Memory B cell (primary cell): ENCODE data around the gene SPIN1.
A peak's percentile ranks its signal among the peaks of the same experiment; 100 is the strongest.
"Not testable (repeated sequence)": the region's sequence is repeated elsewhere in the genome, so short reads cannot be mapped to it uniquely, and the experiment has no call there.

Source experiments
- ATAC-seq: fragments of 150-1000 bp; cut with Tn5 transposase; 2 replicates; pipeline ENCODE4 v1.10.0; 2021; ENCODE audit warnings: low read depth, mild to moderate bottlenecking, moderate library complexity
- DNase-seq, 2 donors: peaks; one replicate each; pipeline ENCODE4 v3.0.0; 2022; ENCODE audit warnings: low spot score in 2 of 2
- H3K27ac Mint-ChIP-seq: one replicate; pipeline ENCODE4 v1.8.0; 2022; ENCODE audit warnings: mild to moderate bottlenecking, moderate library complexity, mixed read lengths
- H3K27me3 Mint-ChIP-seq: one replicate; pipeline ENCODE4 v1.8.0; 2022; ENCODE audit warnings: mixed read lengths
- H3K36me3 Mint-ChIP-seq: one replicate; pipeline ENCODE4 v1.8.0; 2022; ENCODE audit warnings: mild to moderate bottlenecking, mixed read lengths
- H3K4me1 Mint-ChIP-seq: one replicate; pipeline ENCODE4 v1.8.0; 2022; ENCODE audit warnings: mixed read lengths
- H3K4me3 Mint-ChIP-seq: one replicate; pipeline ENCODE4 v1.8.0; 2022; ENCODE audit warnings: mild to moderate bottlenecking, moderate library complexity, mixed read lengths
- H3K9me3 Mint-ChIP-seq: one replicate; pipeline ENCODE4 v1.8.0; 2022; ENCODE audit warnings: mixed read lengths

Gene SPIN1

DNA sequence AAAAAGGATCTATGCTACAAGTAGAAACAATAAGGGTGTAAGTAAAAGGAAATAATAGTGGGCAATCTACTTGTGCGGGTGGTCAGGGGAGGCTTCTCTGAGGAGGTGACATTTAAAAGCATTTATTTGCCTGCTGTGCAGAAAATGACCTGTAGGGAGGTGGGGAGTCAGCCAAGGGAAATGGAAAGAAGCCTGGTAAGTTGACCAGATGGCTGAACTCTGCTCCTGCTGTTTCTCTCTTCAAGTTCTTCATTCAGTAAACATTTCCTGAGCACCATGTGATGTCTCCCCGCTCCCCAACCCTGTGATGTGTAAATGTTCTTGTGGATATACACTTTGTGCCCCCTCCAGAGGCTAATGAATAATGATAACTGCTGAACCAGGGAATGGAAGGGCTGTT is 9.9 kb upstream of the SPIN1 start:
- H3K4me1 Mint-ChIP-seq: no peaks in the 10 kb centered on the region
- no peaks in the 10 kb centered on the region for H3K36me3 Mint-ChIP-seq
- peaks cover 4% of the 10 kb centered on the region for H3K27me3 Mint-ChIP-seq
- no peak overlapping the region for H3K4me3 Mint-ChIP-seq
- peaks cover 4% of the 10 kb centered on the region for H3K9me3 Mint-ChIP-seq
- ATAC-seq: no peak
- no peak for DNase-seq
- no peak overlapping the region for H3K27ac Mint-ChIP-seq

DNA sequence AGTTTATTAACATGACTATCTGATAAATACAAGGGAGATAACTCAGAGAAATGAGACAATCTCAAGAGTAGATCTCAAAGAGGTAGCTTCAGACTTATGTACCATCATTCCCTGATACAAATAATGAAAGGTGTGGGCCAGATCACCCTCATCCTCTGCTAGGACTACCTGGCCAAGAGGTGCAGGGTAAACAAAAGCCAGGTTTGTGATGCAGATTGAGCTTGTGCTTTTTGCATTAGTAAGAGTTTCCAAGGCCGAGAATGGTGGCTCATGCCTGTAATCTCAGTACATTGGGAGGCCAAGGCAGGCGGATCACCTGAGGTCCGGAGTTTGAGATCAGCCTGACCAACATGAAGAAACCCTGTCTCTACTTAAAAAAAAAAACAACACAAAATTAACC is 8.9 kb upstream of the SPIN1 start:
- Mint-ChIP-seq H3K27me3 (peaks cover 1% of the 10 kb centered on the region), H3K4me3 (no peak overlapping the region), H3K9me3 (peaks cover 1% of the 10 kb centered on the region), H3K27ac (no peak overlapping the region), H3K36me3 (no peaks in the 10 kb centered on the region), H3K4me1 (no peaks in the 10 kb centered on the region)
- DNase-seq (no peak), ATAC-seq (no peak)

DNA sequence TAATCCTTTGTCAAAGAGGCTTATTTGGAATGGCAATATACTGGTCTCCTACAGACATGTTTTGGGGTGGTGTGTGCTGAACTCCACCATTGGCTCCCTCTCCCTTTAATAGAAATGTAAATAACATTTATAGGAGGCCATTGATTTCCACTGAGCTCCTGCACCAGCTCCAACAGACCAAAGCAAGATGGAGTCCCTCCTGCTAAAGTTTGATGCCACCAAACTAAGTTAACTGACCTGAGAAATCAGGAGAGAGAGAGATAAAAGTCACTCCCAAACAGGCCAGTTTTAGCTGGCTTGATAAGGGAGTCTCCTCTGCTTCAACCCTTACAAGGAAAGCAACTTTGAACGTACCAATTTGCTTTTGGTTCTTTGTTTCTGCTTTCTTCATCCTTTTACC is 8.1 kb upstream of the SPIN1 start:
- no peak overlapping the region for H3K4me3 Mint-ChIP-seq
- H3K36me3 Mint-ChIP-seq: no peaks in the 10 kb centered on the region
- no peaks in the 10 kb centered on the region for H3K27me3 Mint-ChIP-seq
- H3K9me3 Mint-ChIP-seq: peaks cover 1% of the 10 kb centered on the region
- H3K27ac Mint-ChIP-seq: no peak overlapping the region
- ATAC-seq (no peak), DNase-seq (no peak)
- H3K4me1 Mint-ChIP-seq: no peaks in the 10 kb centered on the region

DNA sequence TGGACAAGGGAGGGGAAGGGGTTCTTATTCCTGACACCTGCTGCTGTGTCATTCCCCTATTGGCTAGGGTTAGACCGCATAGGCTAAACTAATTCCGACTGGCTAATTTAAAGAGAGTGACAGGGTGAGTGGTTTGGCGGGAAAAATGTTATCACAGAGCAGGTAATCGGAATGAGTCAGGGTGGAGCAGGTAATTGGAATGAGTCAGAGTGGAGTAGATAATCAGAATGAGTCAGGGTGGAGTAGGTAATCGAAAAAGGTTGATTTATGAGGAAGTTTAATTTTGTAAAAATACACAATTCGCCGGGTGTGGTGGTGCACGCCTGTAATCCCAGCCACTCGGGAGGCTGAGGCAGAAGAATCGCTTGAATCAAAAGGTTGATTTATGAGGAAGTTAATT is 6.9 kb upstream of the SPIN1 start:
- not testable (repeated sequence) for ATAC-seq, H3K4me3 Mint-ChIP-seq, H3K27ac Mint-ChIP-seq, H3K27me3 Mint-ChIP-seq, DNase-seq, H3K9me3 Mint-ChIP-seq, H3K4me1 Mint-ChIP-seq, H3K36me3 Mint-ChIP-seq

DNA sequence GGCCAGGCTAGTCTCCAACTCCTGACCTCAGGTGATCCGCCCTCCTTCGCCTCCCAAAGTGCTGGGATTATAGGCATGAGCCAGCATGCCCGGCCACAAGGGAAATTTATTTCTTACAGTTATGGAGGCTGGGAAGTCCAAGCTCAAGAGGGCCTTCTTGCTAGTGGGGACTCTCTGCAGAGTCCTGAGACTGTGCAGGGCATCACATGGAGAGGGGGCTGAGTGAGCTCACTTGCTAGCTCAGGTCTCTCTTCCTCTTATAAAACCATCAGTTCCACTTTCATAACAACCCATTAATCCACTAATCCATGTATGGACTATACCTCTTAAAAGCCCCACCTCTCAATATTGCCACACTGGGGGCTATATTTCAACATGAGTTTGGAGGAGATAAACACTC is 5.1 kb upstream of the SPIN1 start:
- ATAC-seq (no peak), DNase-seq (no peak)
- Mint-ChIP-seq H3K27me3 (no peaks in the 10 kb centered on the region), H3K4me3 (no peak overlapping the region), H3K4me1 (peaks cover 6% of the 10 kb centered on the region), H3K27ac (no peak overlapping the region), H3K36me3 (no peaks in the 10 kb centered on the region), H3K9me3 (peaks cover 1% of the 10 kb centered on the region)

DNA sequence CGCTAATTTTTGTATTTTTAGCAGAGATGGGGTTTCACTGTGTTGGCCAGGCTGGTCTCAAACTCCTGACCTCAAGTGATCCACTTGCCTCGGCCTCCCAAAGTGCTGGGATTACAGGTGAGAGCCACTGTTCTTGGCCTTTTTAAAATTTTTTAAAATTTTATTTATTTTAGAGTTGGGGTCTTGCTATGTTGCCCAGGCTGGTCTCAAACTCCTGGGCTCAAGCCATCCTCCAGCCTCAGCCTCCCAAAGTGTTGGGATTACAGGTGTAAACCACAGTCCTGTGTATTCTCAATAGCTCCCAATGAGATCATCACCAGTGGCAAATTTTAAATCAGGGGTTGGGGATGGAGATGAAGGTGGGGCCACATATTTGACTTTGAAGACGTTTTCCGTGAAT is 2.1 kb upstream of the SPIN1 start:
- not testable (repeated sequence) for H3K36me3 Mint-ChIP-seq, H3K27ac Mint-ChIP-seq, H3K9me3 Mint-ChIP-seq, ATAC-seq, H3K27me3 Mint-ChIP-seq, H3K4me3 Mint-ChIP-seq, H3K4me1 Mint-ChIP-seq, DNase-seq

DNA sequence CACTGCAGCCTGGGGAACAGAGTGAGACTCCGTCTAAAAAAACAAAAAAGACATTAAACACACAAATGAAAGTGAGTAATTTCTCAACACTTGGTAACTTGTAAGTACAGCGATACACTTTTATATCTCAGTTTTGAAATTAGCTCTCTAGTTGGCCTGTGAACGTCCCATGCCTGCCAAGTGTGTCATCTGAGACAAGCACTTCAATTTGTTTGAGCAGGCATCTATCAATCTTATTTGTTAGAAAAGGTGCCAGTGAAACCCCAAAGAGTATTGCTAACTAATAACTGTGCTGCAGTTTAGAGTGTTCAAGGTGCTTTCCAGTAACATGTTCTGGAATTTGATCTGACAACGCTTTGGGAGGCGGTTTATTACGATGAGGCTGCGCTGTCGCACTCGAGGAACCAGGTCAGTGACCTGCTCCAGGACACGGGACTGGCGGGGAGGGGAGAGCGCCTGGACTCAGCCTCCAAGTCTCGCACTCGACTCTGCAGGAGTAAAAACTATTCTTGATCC is 1.1 kb upstream of the SPIN1 start:
- no peaks in the 10 kb centered on the region for H3K9me3 Mint-ChIP-seq
- H3K27ac Mint-ChIP-seq: peak overlapping the region; percentile 92
- H3K4me1 Mint-ChIP-seq: peaks cover 11% of the 10 kb centered on the region
- ATAC-seq (no peak), DNase-seq (peak in 1 of 2 donors; percentile 1)
- H3K36me3 Mint-ChIP-seq: no peaks in the 10 kb centered on the region
- no peaks in the 10 kb centered on the region for H3K27me3 Mint-ChIP-seq
- peak overlapping the region; percentile 90 for H3K4me3 Mint-ChIP-seq

GRCh38 chr9:88387552-88388202 is 567 bp upstream of the SPIN1 start:
- Mint-ChIP-seq H3K27me3 (no peaks in the 10 kb centered on the region), H3K9me3 (no peaks in the 10 kb centered on the region), H3K36me3 (no peaks in the 10 kb centered on the region), H3K4me1 (peaks cover 17% of the 10 kb centered on the region), H3K27ac (peak overlapping the region; percentile 92), H3K4me3 (peak overlapping the region; percentile 90)
- peak in 1 of 2 donors; percentile 10 for DNase-seq
- ATAC-seq: peak; percentile 7

GRCh38 chr9:88388886-88389605 is 802 bp downstream of the SPIN1 start:
- Mint-ChIP-seq H3K4me3 (peak overlapping the region; percentile 89), H3K4me1 (peaks cover 19% of the 10 kb centered on the region), H3K27me3 (no peaks in the 10 kb centered on the region), H3K27ac (peak overlapping the region; percentile 75), H3K36me3 (no peaks in the 10 kb centered on the region), H3K9me3 (no peaks in the 10 kb centered on the region)
- ATAC-seq (peak; percentile 6), DNase-seq (peak; percentile 22 to 50)

- DNase-seq: no peak
- Mint-ChIP-seq H3K27ac (no peak overlapping the region), H3K4me1 (peaks cover 19% of the 10 kb centered on the region), H3K36me3 (peaks cover 3% of the 10 kb centered on the region), H3K4me3 (peak overlapping the region; percentile 11), H3K9me3 (no peaks in the 10 kb centered on the region), H3K27me3 (no peaks in the 10 kb centered on the region)
- no peak for ATAC-seq
Observed at GRCh38 chr9:88390371-88390990, 2.2 kb downstream of the SPIN1 start.

- H3K27ac Mint-ChIP-seq: no peak overlapping the region
Observed at GRCh38 chr9:88391236-88391635, 3.0 kb downstream of the SPIN1 start.

GRCh38 chr9:88391921-88392320 is 3.7 kb downstream of the SPIN1 start:
- H3K27me3 Mint-ChIP-seq: no peaks in the 10 kb centered on the region
- ATAC-seq: no peak
- DNase-seq: no peak
- H3K4me3 Mint-ChIP-seq: no peak overlapping the region
- peaks cover 21% of the 10 kb centered on the region for H3K4me1 Mint-ChIP-seq
- H3K36me3 Mint-ChIP-seq: peaks cover 3% of the 10 kb centered on the region
- H3K9me3 Mint-ChIP-seq: no peaks in the 10 kb centered on the region
- no peak overlapping the region for H3K27ac Mint-ChIP-seq

More at GRCh38 chr9:88391236-88391635, 3.0 kb downstream of the SPIN1 start:
- Mint-ChIP-seq H3K27me3 (no peaks in the 10 kb centered on the region), H3K36me3 (peaks cover 3% of the 10 kb centered on the region), H3K9me3 (no peaks in the 10 kb centered on the region), H3K4me3 (no peak overlapping the region), H3K4me1 (peaks cover 19% of the 10 kb centered on the region)
- ATAC-seq: no peak
- DNase-seq: no peak

GRCh38 chr9:88392549-88392948 is 4.3 kb downstream of the SPIN1 start:
- no peaks in the 10 kb centered on the region for H3K27me3 Mint-ChIP-seq
- no peak overlapping the region for H3K27ac Mint-ChIP-seq
- DNase-seq: no peak
- peaks cover 3% of the 10 kb centered on the region for H3K36me3 Mint-ChIP-seq
- no peaks in the 10 kb centered on the region for H3K9me3 Mint-ChIP-seq
- H3K4me1 Mint-ChIP-seq: peaks cover 17% of the 10 kb centered on the region
- no peak for ATAC-seq
- H3K4me3 Mint-ChIP-seq: no peak overlapping the region

DNA sequence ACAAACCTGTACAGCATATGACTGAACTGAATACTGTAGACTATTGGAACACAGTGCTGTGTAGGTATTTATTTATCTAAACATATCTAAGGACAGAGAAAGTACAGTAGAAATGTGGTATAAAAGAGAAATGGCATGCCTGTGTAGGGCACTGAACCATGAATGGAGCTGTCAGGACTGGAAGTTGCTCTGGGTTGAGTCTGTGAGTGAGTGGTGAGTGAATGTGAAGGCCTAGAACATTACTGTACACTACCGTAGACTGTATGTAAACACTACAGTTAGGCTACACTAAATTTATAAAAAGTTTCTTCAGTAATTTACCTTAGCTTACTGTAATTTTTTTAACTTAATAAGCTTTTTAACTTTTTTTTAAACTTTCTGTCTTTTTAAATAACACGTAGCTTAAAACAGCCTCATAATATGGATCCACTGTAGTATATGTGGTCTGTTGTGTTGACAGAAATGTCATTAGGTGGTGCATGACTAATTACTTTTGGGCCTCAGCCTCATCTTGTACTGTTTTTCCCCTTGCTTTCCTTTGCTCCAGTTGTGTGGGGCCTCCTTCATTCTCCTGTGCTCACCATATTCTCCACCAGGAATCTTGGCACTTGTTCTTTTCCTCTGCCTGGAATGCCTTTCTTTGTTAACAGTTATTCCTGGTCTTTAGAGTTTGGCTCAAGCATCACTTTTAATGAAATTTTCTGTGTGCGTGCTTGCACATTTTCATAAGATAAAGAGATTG is 8.8 kb downstream of the SPIN1 start:
- Mint-ChIP-seq H3K36me3 (peaks cover 12% of the 10 kb centered on the region), H3K27ac (no peak overlapping the region), H3K4me1 (peaks cover 14% of the 10 kb centered on the region), H3K27me3 (no peaks in the 10 kb centered on the region), H3K4me3 (no peak overlapping the region), H3K9me3 (no peaks in the 10 kb centered on the region)
- no peak for DNase-seq
- ATAC-seq: no peak
